Activated naive CD8-positive, alpha-beta T cell treated with anti-CD3 and anti-CD28 coated beads, Interleukin-2, amount 50 U/mL, for 16 hours (primary cell): ENCODE results near the gene PCP2.

Source experiments
- DNase-seq: peaks from one replicate; pipeline ENCODE4 v3.0.0-alpha.2; 2020; ENCODE audit warnings: low read depth, low spot score

Gene PCP2

GRCh38 chr19:7597689-7598088 is 35.8 kb downstream of the PCP2 start:
- DNase-seq, result no peak

GRCh38 chr19:7596211-7596937 is 37.1 kb downstream of the PCP2 start:
- DNase-seq, result no peak

DNA sequence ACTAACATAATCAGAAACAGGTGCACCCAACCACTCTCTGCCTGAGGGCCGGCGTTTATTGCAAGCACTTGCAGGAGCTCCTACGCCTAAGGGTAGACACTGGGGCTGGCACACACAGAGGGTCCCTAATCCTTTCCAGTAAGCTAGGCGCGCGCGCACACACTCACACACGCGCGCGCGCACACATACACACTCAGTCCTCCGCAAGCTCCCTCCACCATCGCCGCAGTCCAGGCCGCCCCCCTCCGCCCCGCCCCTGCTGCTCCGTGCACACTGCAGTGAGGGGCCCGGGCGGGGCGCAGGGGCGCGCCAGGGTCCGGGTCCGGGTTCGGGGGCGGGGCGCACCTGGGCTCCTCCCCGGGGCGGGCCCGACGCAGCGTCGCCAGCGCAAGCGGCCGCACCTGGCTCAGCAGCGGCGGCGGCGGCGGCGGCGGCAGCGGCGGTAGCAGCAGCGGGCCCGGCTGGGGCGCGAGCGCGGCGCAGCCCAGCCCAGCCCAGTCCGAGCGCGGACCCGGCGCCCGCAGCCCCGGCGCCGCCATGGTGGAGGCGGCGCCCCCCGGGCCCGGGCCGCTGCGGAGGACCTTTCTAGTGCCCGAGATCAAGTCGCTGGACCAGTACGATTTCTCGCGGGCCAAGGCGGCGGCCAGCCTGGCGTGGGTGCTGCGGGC is 37.9 kb downstream of the PCP2 start, which contains the start of gene CAMSAP3:
CAMSAP3 (plus strand) TSS at position 398 of the 668 bp plus-strand sequence; CDS start at position 538, 140 bp downstream.
- peak; percentile 27 for DNase-seq

DNA sequence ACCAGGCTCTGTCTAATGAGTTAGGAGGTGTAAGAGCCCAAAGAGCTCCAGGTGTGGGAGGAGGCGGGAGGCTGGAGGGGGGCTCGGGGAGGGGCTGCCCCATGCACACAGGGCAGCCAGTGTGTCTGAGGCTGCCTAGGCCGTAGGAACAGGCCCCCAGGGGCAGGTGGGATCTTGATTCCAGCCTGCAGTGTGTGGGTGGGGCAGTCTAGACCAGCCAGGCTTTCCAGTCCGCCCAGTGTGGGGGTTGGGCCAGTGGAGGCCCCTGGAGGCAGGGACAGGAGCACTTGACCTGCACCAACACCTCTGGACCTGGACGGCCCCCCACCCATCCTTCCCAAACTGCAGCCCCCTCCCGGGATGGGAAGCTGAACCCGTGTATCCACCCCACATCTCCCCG is 43.3 kb downstream of the PCP2 start:
- DNase-seq, result no peak

- no peak for DNase-seq
Observed at GRCh38 chr19:7589822-7590221, 43.7 kb downstream of the PCP2 start.

DNA sequence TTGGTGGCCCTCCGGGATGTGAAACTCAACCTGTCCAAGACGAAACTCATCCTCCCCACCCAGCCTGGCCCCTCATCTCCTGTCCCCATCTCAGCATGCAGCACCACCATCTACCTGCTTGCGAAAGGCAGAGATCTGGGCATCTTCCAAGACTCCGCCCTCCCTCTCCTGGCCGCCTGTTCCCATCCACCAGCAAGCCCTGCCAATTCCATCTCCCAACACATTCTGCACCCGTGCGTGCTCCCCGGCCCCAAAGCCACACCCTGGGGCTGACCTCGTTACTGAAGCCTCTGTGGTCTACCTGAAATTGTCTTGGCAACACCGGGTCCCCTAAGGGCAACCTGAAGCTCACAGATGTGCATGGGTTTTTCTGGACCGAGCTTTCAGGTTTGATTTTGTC is 51.1 kb downstream of the PCP2 start:
- no peak for DNase-seq
